CD14-positive monocyte (primary cell): ENCODE data around the gene B4GALNT4. TPM values are rescaled to one million over a fixed set of nuclear protein-coding genes. Genes with fewer than 3 reads are reported as not detected.

ENCODE experiments used
- DNase-seq, 3 donors: peaks; one replicate each; pipeline ENCODE4 v3.0.0-alpha.2; 2011 to 2022
- H2AFZ ChIP-seq: 2 replicates; pipeline ENCODE4 v1.6.0; 2012; ENCODE audit warnings: mild to moderate bottlenecking, low read depth, low read length, inconsistent platforms; ENCODE audit not compliant: insufficient read depth, poor library complexity, severe bottlenecking
- H3K27ac ChIP-seq, 2 donors: 1 replicate in 1 of 2; 2 replicates in 1 of 2; pipeline ENCODE4 v1.5.1; 2012 to 2013; ENCODE audit warnings: low read length in 2 of 2, control low read depth in 1 of 2, inconsistent platforms in 1 of 2, low read depth in 1 of 2, mild to moderate bottlenecking in 1 of 2
- H3K27me3 ChIP-seq, 2 donors: one replicate each; pipeline versions ENCODE4 v1.6.0 to v1.6.1; 2011 to 2013; ENCODE audit warnings: low read length in 2 of 2; ENCODE audit not compliant: control insufficient read depth in 2 of 2, insufficient read depth in 2 of 2
- H3K36me3 ChIP-seq, 2 donors: replicated peaks in 1 of 2; 1 replicate in 1 of 2; 2 replicates in 1 of 2; pipeline versions ENCODE4 v1.5.1 to v1.6.1; 2012 to 2013; ENCODE audit warnings: low read length in 2 of 2, control low read depth in 1 of 2, inconsistent platforms in 1 of 2, mild to moderate bottlenecking in 1 of 2; ENCODE audit not compliant: insufficient read depth in 2 of 2, control insufficient read depth in 1 of 2
- H3K4me1 ChIP-seq, 2 donors: 1 replicate in 1 of 2; 2 replicates in 1 of 2; pipeline versions ENCODE4 v1.5.1 to v1.6.1; 2012 to 2013; ENCODE audit warnings: low read length in 2 of 2, control low read depth in 1 of 2, inconsistent platforms in 1 of 2, mild to moderate bottlenecking in 1 of 2, moderate library complexity in 1 of 2; ENCODE audit not compliant: insufficient read depth in 2 of 2, control insufficient read depth in 1 of 2
- H3K4me2 ChIP-seq: replicated peaks from 2 replicates; pipeline ENCODE3; 2012; ENCODE audit warnings: low read length, moderate library complexity, mild to moderate bottlenecking; ENCODE audit not compliant: poor library complexity, severe bottlenecking; ENCODE audit errors: extremely low read depth
- H3K4me3 ChIP-seq, 3 experiments: fragments of 200-600 bp in 1 of 3; sonication (generic) in 1 of 3; replicated peaks in 1 of 3; 1 replicate in 2 of 3; 2 replicates in 1 of 3; pipeline ENCODE4 v1.5.1; 2011 to 2013; ENCODE audit warnings: low read length in 3 of 3, mild to moderate bottlenecking in 3 of 3, control low read depth in 2 of 3, low read depth in 2 of 3, inconsistent platforms in 1 of 3, moderate library complexity in 1 of 3
- H3K79me2 ChIP-seq: 2 replicates; pipeline ENCODE4 v1.6.0; 2012; ENCODE audit warnings: mild to moderate bottlenecking, control low read depth, inconsistent platforms, low read length, moderate library complexity; ENCODE audit not compliant: insufficient read depth
- H3K9ac ChIP-seq: 2 replicates; pipeline ENCODE4 v1.6.0; 2017; ENCODE audit warnings: low read length, mild to moderate bottlenecking; ENCODE audit not compliant: insufficient read depth, poor library complexity, severe bottlenecking
- H3K9me3 ChIP-seq, 2 donors: replicated peaks in 1 of 2; 1 replicate in 1 of 2; 2 replicates in 1 of 2; pipeline versions ENCODE4 v1.5.1 to v1.6.1; 2012 to 2013; ENCODE audit warnings: low read length in 2 of 2, control low read depth in 1 of 2; ENCODE audit not compliant: control insufficient read depth in 1 of 2, insufficient read depth in 1 of 2
- H4K20me1 ChIP-seq: 2 replicates; pipeline ENCODE4 v1.6.0; 2012; ENCODE audit warnings: mild to moderate bottlenecking, low read length, control low read depth, moderate library complexity; ENCODE audit not compliant: insufficient read depth
- H3K27ac Mint-ChIP-seq, 7 donors: one replicate each; pipeline ENCODE4 v1.8.0; 2020; ENCODE audit warnings: mild to moderate bottlenecking in 7 of 7, mixed read lengths in 7 of 7, moderate library complexity in 6 of 7, inconsistent platforms in 2 of 7
- H3K27me3 Mint-ChIP-seq, 3 donors: one replicate each; pipeline ENCODE4 v1.8.0; 2021 to 2022; ENCODE audit warnings: low read depth in 3 of 3, mild to moderate bottlenecking in 3 of 3, mixed read lengths in 3 of 3, moderate library complexity in 3 of 3, inconsistent platforms in 1 of 3
- H3K36me3 Mint-ChIP-seq, 2 donors: one replicate each; pipeline ENCODE4 v1.8.0; 2020; ENCODE audit warnings: mixed read lengths in 2 of 2, inconsistent platforms in 1 of 2, mild to moderate bottlenecking in 1 of 2
- H3K4me1 Mint-ChIP-seq: one replicate; pipeline ENCODE4 v1.8.0; 2020; ENCODE audit warnings: mild to moderate bottlenecking, mixed read lengths
- H3K4me3 Mint-ChIP-seq, 2 donors: one replicate each; pipeline ENCODE4 v1.8.0; 2020; ENCODE audit warnings: mild to moderate bottlenecking in 2 of 2, mixed read lengths in 2 of 2, moderate library complexity in 1 of 2
- H3K9me3 Mint-ChIP-seq, 7 donors: one replicate each; pipeline ENCODE4 v1.8.0; 2020 to 2022; ENCODE audit warnings: mixed read lengths in 7 of 7, mild to moderate bottlenecking in 6 of 7, moderate library complexity in 6 of 7, inconsistent platforms in 2 of 7
- WGBS: methylation state at CpG from one replicate; pipeline ENCODE4 v1.1.5; 2013; ENCODE audit warnings: missing lambda C conversion rate; ENCODE audit not compliant: insufficient coverage; 5-methylcytosine and 5-hydroxymethylcytosine counted together
- intact Hi-C, 2 donors: fragments of 100-400 bp; cut with micrococcal nuclease; formaldehyde crosslinking; loops; one replicate each; pipeline versions ENCODE4 v1.15.0 to v1.15.1; 2023
- polyA plus RNA-seq, 3 donors: library from polyadenylated mRNA; depleted of rRNA in 1 of 3; unstranded in 2 of 3; stranded (reverse) in 1 of 3; fragments of 300-500 nt in 2 of 3; fragments of >200 nt in 1 of 3; fragmentation: Illumina TruSeq in 2 of 3; gene quantifications; 1 replicate in 2 of 3; 2 replicates in 1 of 3; pipeline ENCODE4 v1.2.3, GENCODE V29; 2012 to 2021
- TF ChIP-seq, protein P1 (sequence below): fragments of 200-600 bp; IDR thresholded peaks from one replicate; pipeline ENCODE4 v1.8.0; 2022; ENCODE audit warnings: antibody characterized with exemption, mild to moderate bottlenecking

B4GALNT4 gene
- polyA plus RNA-seq, 3 donors: not detected

DNA sequence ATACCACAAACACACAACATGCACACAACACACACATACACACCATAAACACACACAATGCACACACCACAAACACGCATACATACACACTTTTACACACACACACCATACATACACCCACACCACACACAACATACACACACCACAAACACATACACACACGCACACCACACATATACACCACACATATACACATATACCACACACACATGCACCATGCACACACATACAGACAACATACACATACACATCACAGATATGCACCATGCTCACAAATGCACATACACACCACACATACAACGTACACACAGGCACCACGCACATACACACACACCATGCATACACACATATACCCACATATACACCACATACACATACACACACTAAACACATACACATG is 11.7 kb upstream of the B4GALNT4 start:
- no peak for DNase-seq
- peaks cover 7 to 12% of the 10 kb centered on the region in 2 donors for H3K9me3 ChIP-seq
- intact Hi-C loops: loop anchor here (5.0 to 10.0 kb wide), 2 partner anchors 53 to 105 kb away; partner anchors contain the start of gene IFITM2 (in 1 of the 2)
- no peak overlapping the region for H3K4me3 ChIP-seq
- Mint-ChIP-seq H3K4me1 (peaks cover 12% of the 10 kb centered on the region), H3K4me3 (no peak overlapping the region), H3K9me3 (peaks cover 16 to 30% (median 20%) of the 10 kb centered on the region in 7 donors), H3K27me3 (peaks cover 19 to 36% (median 20%) of the 10 kb centered on the region in 3 donors), H3K27ac (no peak overlapping the region), H3K36me3 (no peaks in the 10 kb centered on the region)
- H3K27me3 ChIP-seq: peaks cover 0 to 16% of the 10 kb centered on the region in 2 donors
- H4K20me1 ChIP-seq: no peaks in the 10 kb centered on the region
- no peak overlapping the region for H3K9ac ChIP-seq
- no peaks in the 10 kb centered on the region for H3K36me3 ChIP-seq
- H2AFZ ChIP-seq: no peak overlapping the region
- WGBS: 100% methylated on average over 4 of the region's 4 CpGs
- TF ChIP-seq, protein P1, sequence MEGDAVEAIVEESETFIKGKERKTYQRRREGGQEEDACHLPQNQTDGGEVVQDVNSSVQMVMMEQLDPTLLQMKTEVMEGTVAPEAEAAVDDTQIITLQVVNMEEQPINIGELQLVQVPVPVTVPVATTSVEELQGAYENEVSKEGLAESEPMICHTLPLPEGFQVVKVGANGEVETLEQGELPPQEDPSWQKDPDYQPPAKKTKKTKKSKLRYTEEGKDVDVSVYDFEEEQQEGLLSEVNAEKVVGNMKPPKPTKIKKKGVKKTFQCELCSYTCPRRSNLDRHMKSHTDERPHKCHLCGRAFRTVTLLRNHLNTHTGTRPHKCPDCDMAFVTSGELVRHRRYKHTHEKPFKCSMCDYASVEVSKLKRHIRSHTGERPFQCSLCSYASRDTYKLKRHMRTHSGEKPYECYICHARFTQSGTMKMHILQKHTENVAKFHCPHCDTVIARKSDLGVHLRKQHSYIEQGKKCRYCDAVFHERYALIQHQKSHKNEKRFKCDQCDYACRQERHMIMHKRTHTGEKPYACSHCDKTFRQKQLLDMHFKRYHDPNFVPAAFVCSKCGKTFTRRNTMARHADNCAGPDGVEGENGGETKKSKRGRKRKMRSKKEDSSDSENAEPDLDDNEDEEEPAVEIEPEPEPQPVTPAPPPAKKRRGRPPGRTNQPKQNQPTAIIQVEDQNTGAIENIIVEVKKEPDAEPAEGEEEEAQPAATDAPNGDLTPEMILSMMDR: no peak
- no peak overlapping the region for H3K27ac ChIP-seq
- no peak overlapping the region for H3K4me2 ChIP-seq
- H3K79me2 ChIP-seq: no peaks in the 10 kb centered on the region
- peaks cover 7 to 13% of the 10 kb centered on the region in 2 donors for H3K4me1 ChIP-seq

DNA sequence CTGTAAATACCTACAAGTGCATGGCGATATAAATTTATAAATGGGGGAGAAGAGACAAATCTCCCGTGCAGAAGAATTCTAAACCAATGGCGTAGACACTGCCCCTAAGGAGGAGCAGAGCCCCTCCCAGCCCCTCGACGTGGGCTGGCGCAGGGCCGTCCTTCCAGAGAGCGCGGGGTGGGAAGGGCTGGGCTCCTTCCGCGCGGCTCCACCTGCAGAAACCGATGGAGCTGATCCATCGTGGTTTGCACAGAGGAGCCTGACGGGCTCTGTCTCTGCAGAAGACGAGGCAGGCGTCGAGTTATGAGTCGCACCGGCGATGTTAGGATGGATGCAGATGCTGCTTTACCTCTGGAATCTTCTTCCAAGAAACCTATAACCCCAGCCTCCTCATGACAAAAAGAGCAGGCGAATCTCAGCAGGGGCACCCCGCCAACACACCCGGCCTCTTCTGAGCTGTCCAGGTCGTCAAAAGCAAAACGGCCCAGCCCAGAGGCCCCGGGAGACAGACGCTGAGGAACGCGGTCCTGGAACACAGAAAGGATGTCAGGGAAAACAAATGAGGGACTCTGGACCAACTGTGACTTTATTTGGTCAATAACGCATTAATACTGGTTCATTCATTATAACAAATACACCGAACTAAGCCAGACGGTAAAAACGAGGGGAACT is 11.0 kb upstream of the B4GALNT4 start:
- no peak overlapping the region for H3K4me3 Mint-ChIP-seq
- H3K9me3 Mint-ChIP-seq: peaks cover 16 to 30% (median 20%) of the 10 kb centered on the region in 7 donors
- Histone ChIP-seq H3K27ac (no peak overlapping the region), H3K36me3 (no peaks in the 10 kb centered on the region), H3K27me3 (peaks cover 0 to 15% of the 10 kb centered on the region in 2 donors), H3K4me3 (no peak overlapping the region), H3K9me3 (peaks cover 7 to 12% of the 10 kb centered on the region in 2 donors), H3K79me2 (no peaks in the 10 kb centered on the region), H3K4me1 (peaks cover 7 to 13% of the 10 kb centered on the region in 2 donors), H2AFZ (no peak overlapping the region), H3K4me2 (no peak overlapping the region), H4K20me1 (no peaks in the 10 kb centered on the region), H3K9ac (no peak overlapping the region)
- intact Hi-C loops: loop anchor here (5.0 to 10.0 kb wide), 2 partner anchors 53 to 106 kb away; partner anchors contain the start of gene IFITM2 (in 1 of the 2)
- TF ChIP-seq, protein P1: no peak
- DNase-seq: no peak
- H3K36me3 Mint-ChIP-seq: no peaks in the 10 kb centered on the region
- H3K27ac Mint-ChIP-seq: no peak overlapping the region
- peaks cover 7% of the 10 kb centered on the region for H3K4me1 Mint-ChIP-seq
- WGBS: 86% methylated on average over 26 of the region's 34 CpGs
- H3K27me3 Mint-ChIP-seq: peaks cover 17 to 34% (median 17%) of the 10 kb centered on the region in 3 donors
